Mesenchymal stem cell (in vitro differentiated cells and primary cell): ENCODE data around the gene DCDC2B.
A peak's percentile ranks its signal among the peaks of the same experiment; 100 is the strongest.

Source experiments
- DNase-seq: peaks from one replicate; pipeline ENCODE4 v3.0.0-alpha.2; 2013
- H2AFZ ChIP-seq: one replicate; pipeline ENCODE4 v1.6.1; 2013; ENCODE audit warnings: low read depth, mild to moderate bottlenecking, control low read depth, inconsistent platforms, low read length, moderate library complexity
- H2AK5ac ChIP-seq: 2 replicates; pipeline ENCODE4 v1.6.1; 2013; ENCODE audit warnings: low read length, moderate library complexity, mild to moderate bottlenecking, inconsistent platforms; ENCODE audit not compliant: severe bottlenecking
- H2BK120ac ChIP-seq: one replicate; pipeline ENCODE4 v1.6.1; 2013; ENCODE audit warnings: low read depth, mild to moderate bottlenecking, inconsistent platforms, low read length, moderate library complexity
- H2BK12ac ChIP-seq, 2 experiments: one replicate each; pipeline ENCODE4 v1.6.1; 2013; ENCODE audit warnings: inconsistent platforms in 2 of 2, low read length in 2 of 2, mild to moderate bottlenecking in 2 of 2, moderate library complexity in 2 of 2, control low read depth in 1 of 2
- H2BK15ac ChIP-seq: one replicate; pipeline ENCODE4 v1.6.1; 2013; ENCODE audit warnings: mild to moderate bottlenecking, low read depth, inconsistent platforms; ENCODE audit not compliant: poor library complexity, severe bottlenecking
- H2BK5ac ChIP-seq: 2 replicates; pipeline ENCODE4 v1.6.1; 2013; ENCODE audit warnings: low read depth, mild to moderate bottlenecking, low read length, control low read depth, inconsistent platforms; ENCODE audit not compliant: poor library complexity, severe bottlenecking
- H3K14ac ChIP-seq, 2 experiments: one replicate each; pipeline ENCODE4 v1.6.1; 2013; ENCODE audit warnings: inconsistent platforms in 2 of 2, low read length in 2 of 2, control low read depth in 1 of 2, mild to moderate bottlenecking in 1 of 2, moderate library complexity in 1 of 2
- H3K18ac ChIP-seq, 2 experiments: one replicate each; pipeline ENCODE4 v1.6.1; 2013; ENCODE audit warnings: inconsistent platforms in 2 of 2, low read length in 2 of 2, control low read depth in 1 of 2, low read depth in 1 of 2, mild to moderate bottlenecking in 1 of 2
- H3K23ac ChIP-seq, 2 experiments: one replicate each; pipeline ENCODE4 v1.6.1; 2013; ENCODE audit warnings: inconsistent platforms in 2 of 2, low read length in 2 of 2, mild to moderate bottlenecking in 2 of 2, moderate library complexity in 2 of 2, control low read depth in 1 of 2
- H3K27ac ChIP-seq: 2 replicates; pipeline ENCODE4 v1.5.1; 2013; ENCODE audit warnings: mild to moderate bottlenecking, moderate library complexity, low read length, control low read depth, inconsistent platforms; ENCODE audit not compliant: poor library complexity, severe bottlenecking
- H3K27me3 ChIP-seq, 2 experiments: 2 replicates each; pipeline versions ENCODE4 v1.6.1 to v1.7.0; 2013; ENCODE audit warnings: low read length in 2 of 2, mild to moderate bottlenecking in 2 of 2, moderate library complexity in 2 of 2, control low read depth in 1 of 2, inconsistent platforms in 1 of 2; ENCODE audit not compliant: control insufficient read depth in 1 of 2, insufficient read depth in 1 of 2
- H3K36me3 ChIP-seq, 2 experiments: 2 replicates each; pipeline versions ENCODE4 v1.6.1 to v1.7.0; 2013; ENCODE audit warnings: low read length in 2 of 2, control low read depth in 1 of 2, inconsistent platforms in 1 of 2, low read depth in 1 of 2, mild to moderate bottlenecking in 1 of 2; ENCODE audit not compliant: insufficient read depth in 2 of 2, control insufficient read depth in 1 of 2
- H3K4ac ChIP-seq, 2 experiments: one replicate each; pipeline ENCODE4 v1.6.1; 2013; ENCODE audit warnings: inconsistent platforms in 2 of 2, low read length in 2 of 2, mild to moderate bottlenecking in 2 of 2, moderate library complexity in 2 of 2, control low read depth in 1 of 2, low read depth in 1 of 2
- H3K4me1 ChIP-seq: 2 replicates; pipeline ENCODE4 v1.6.1; 2013; ENCODE audit warnings: low read depth, low read length, control low read depth; ENCODE audit not compliant: control insufficient read depth, insufficient read depth
- H3K4me2 ChIP-seq: 2 replicates; pipeline ENCODE4 v1.6.1; 2013; ENCODE audit warnings: low read length, mild to moderate bottlenecking, inconsistent platforms; ENCODE audit not compliant: poor library complexity, severe bottlenecking
- H3K4me3 ChIP-seq, 2 experiments: 2 replicates each; pipeline versions ENCODE4 v1.5.1 to v1.7.0; 2013; ENCODE audit warnings: low read length in 2 of 2, mild to moderate bottlenecking in 2 of 2, control low read depth in 1 of 2, low read depth in 1 of 2; ENCODE audit not compliant: insufficient read depth in 1 of 2
- H3K79me1 ChIP-seq: replicated peaks from 2 replicates; pipeline ENCODE4 v1.6.1; 2013; ENCODE audit warnings: mild to moderate bottlenecking, control low read depth, low read length, inconsistent platforms; ENCODE audit not compliant: poor library complexity, severe bottlenecking
- H3K9ac ChIP-seq: 2 replicates; pipeline ENCODE4 v1.7.0; 2013; ENCODE audit warnings: mild to moderate bottlenecking, low read length, moderate library complexity
- H3K9me3 ChIP-seq: 2 replicates; pipeline ENCODE4 v1.7.0; 2013; ENCODE audit warnings: mild to moderate bottlenecking, low read length; ENCODE audit not compliant: control insufficient read depth
- H4K8ac ChIP-seq: one replicate; pipeline ENCODE4 v1.6.1; 2013; ENCODE audit warnings: inconsistent platforms, mild to moderate bottlenecking, low read length, moderate library complexity
- H4K91ac ChIP-seq: one replicate; pipeline ENCODE4 v1.6.1; 2013; ENCODE audit warnings: mild to moderate bottlenecking, low read length, inconsistent platforms
- WGBS: methylation state at CpG from one replicate; pipeline ENCODE4 v1.1.7; 2013; ENCODE audit warnings: mixed read lengths; 5-methylcytosine and 5-hydroxymethylcytosine counted together

DCDC2B gene

GRCh38 chr1:32170991-32171390, 37.9 kb upstream of the DCDC2B start:
- H3K36me3 ChIP-seq: peaks cover 59 to 85% of the 10 kb centered on the region in 2 experiments
- 100% methylated on average over 4 of the region's 4 CpGs for WGBS
- H3K18ac ChIP-seq: no peak overlapping the region
- no peaks in the 10 kb centered on the region for H3K27me3 ChIP-seq
- no peak for DNase-seq
- no peak overlapping the region for H4K8ac ChIP-seq
- H3K9me3 ChIP-seq: no peaks in the 10 kb centered on the region
- H4K91ac ChIP-seq: no peak overlapping the region
- H2AK5ac ChIP-seq: no peak overlapping the region
- no peak overlapping the region for H3K4ac ChIP-seq
- no peak overlapping the region for H2BK120ac ChIP-seq
- H3K4me1 ChIP-seq: peaks cover 5% of the 10 kb centered on the region
- H3K9ac ChIP-seq: no peak overlapping the region
- H3K4me3 ChIP-seq: no peak overlapping the region
- no peak overlapping the region for H2BK5ac ChIP-seq
- peaks cover 27% of the 10 kb centered on the region for H3K79me1 ChIP-seq
- H2BK15ac ChIP-seq: no peak overlapping the region
- no peak overlapping the region for H3K27ac ChIP-seq
- H3K23ac ChIP-seq: no peak overlapping the region
- no peak overlapping the region for H2AFZ ChIP-seq
- H3K4me2 ChIP-seq: no peak overlapping the region
- H2BK12ac ChIP-seq: no peak overlapping the region
- H3K14ac ChIP-seq: no peak overlapping the region

- H3K4ac ChIP-seq: no peak overlapping the region
- peaks cover 5% of the 10 kb centered on the region for H3K4me1 ChIP-seq
- H2AK5ac ChIP-seq: peak overlapping the region; percentile 61
- H3K27ac ChIP-seq: no peak overlapping the region
- no peaks in the 10 kb centered on the region for H3K9me3 ChIP-seq
- H3K79me1 ChIP-seq: peaks cover 27% of the 10 kb centered on the region
- no peak overlapping the region for H2BK120ac ChIP-seq
- peak overlapping the region in 1 of 2 experiments; percentile 3 for H2BK12ac ChIP-seq
- H3K4me3 ChIP-seq: no peak overlapping the region
- DNase-seq: no peak
- no peak overlapping the region for H3K18ac ChIP-seq
- H3K4me2 ChIP-seq: no peak overlapping the region
- H3K36me3 ChIP-seq: peaks cover 52 to 81% of the 10 kb centered on the region in 2 experiments
- H2BK15ac ChIP-seq: no peak overlapping the region
- H2BK5ac ChIP-seq: no peak overlapping the region
- H3K14ac ChIP-seq: no peak overlapping the region
- H4K91ac ChIP-seq: no peak overlapping the region
- no peaks in the 10 kb centered on the region for H3K27me3 ChIP-seq
- no peak overlapping the region for H3K23ac ChIP-seq
- no peak overlapping the region for H2AFZ ChIP-seq
- H3K9ac ChIP-seq: no peak overlapping the region
- H4K8ac ChIP-seq: peak overlapping the region; percentile 60
- WGBS: 100% methylated on average over 1 of the region's 1 CpG
Observed at GRCh38 chr1:32172621-32173245, 36.2 kb upstream of the DCDC2B start.

- peak overlapping the region in 1 of 2 experiments; percentile 49 for H3K4ac ChIP-seq
- H3K4me2 ChIP-seq: no peak overlapping the region
- peaks cover 13% of the 10 kb centered on the region for H3K79me1 ChIP-seq
- H3K27me3 ChIP-seq: no peaks in the 10 kb centered on the region
- no peak overlapping the region for H2BK120ac ChIP-seq
- no peak overlapping the region for H3K27ac ChIP-seq
- no peaks in the 10 kb centered on the region for H3K9me3 ChIP-seq
- H4K8ac ChIP-seq: no peak overlapping the region
- H2BK12ac ChIP-seq: no peak overlapping the region
- peaks cover 13% of the 10 kb centered on the region for H3K4me1 ChIP-seq
- DNase-seq: peak; percentile 36
- H2AFZ ChIP-seq: no peak overlapping the region
- H3K14ac ChIP-seq: no peak overlapping the region
- no peak overlapping the region for H3K23ac ChIP-seq
- H3K36me3 ChIP-seq: peaks cover 33 to 49% of the 10 kb centered on the region in 2 experiments
- H2AK5ac ChIP-seq: peak overlapping the region; percentile 67
- H3K18ac ChIP-seq: no peak overlapping the region
- H4K91ac ChIP-seq: no peak overlapping the region
- H2BK15ac ChIP-seq: no peak overlapping the region
- H2BK5ac ChIP-seq: no peak overlapping the region
- 92% methylated on average over 6 of the region's 7 CpGs for WGBS
- H3K4me3 ChIP-seq: peak overlapping the region in 1 of 2 experiments; percentile 96
- peak overlapping the region; percentile 100 for H3K9ac ChIP-seq
Observed at GRCh38 chr1:32178380-32179192, 30.3 kb upstream of the DCDC2B start.

GRCh38 chr1:32179193-32179442, 29.8 kb upstream of the DCDC2B start:
- Histone ChIP-seq H2BK5ac (no peak overlapping the region), H3K79me1 (peaks cover 10% of the 10 kb centered on the region), H3K4me3 (peak overlapping the region in 1 of 2 experiments; percentile 96), H3K4me2 (peak overlapping the region; percentile 51), H3K14ac (no peak overlapping the region), H2BK12ac (no peak overlapping the region), H2BK15ac (no peak overlapping the region), H3K18ac (peak overlapping the region; percentile 16 to 84), H4K8ac (peak overlapping the region; percentile 58), H3K36me3 (peaks cover 28 to 48% of the 10 kb centered on the region in 2 experiments), H3K23ac (no peak overlapping the region), H3K9ac (peak overlapping the region; percentile 100), H3K9me3 (no peaks in the 10 kb centered on the region), H2AK5ac (no peak overlapping the region), H4K91ac (no peak overlapping the region), H3K4ac (peak overlapping the region; percentile 19 to 39), H3K27ac (peak overlapping the region; percentile 9), H2AFZ (peak overlapping the region; percentile 15), H3K27me3 (no peaks in the 10 kb centered on the region), H2BK120ac (no peak overlapping the region), H3K4me1 (peaks cover 13% of the 10 kb centered on the region)
- 71% methylated on average over 7 of the region's 7 CpGs for WGBS
- DNase-seq: no peak
